GM12878 (cell line): ENCODE results near the gene FGF2.

ENCODE experiments used
- CTCF ChIP-seq, 3 experiments: IDR thresholded peaks in 2 of 3; conservative IDR thresholded peaks in 1 of 3; 2 replicates each; pipeline ENCODE4 v1.5.1; 2011; ENCODE audit warnings: low read depth in 3 of 3, low read length in 3 of 3, mild to moderate bottlenecking in 3 of 3, control low read depth in 2 of 3, moderate library complexity in 2 of 3, inconsistent platforms in 1 of 3, mixed read lengths in 1 of 3; ENCODE audit not compliant: control insufficient read depth in 2 of 3, insufficient read depth in 1 of 3; ENCODE audit errors: extremely low read depth in 1 of 3
- ESRRA ChIP-seq: IDR thresholded peaks from 2 replicates; pipeline ENCODE4 v1.6.1; 2012; ENCODE audit warnings: mild to moderate bottlenecking, low read length, improper control_type of control experiment
- EZH2 ChIP-seq: IDR thresholded peaks from 2 replicates; pipeline ENCODE4 v1.6.1; 2012; ENCODE audit warnings: low read depth, mild to moderate bottlenecking, control low read depth, inconsistent platforms, low read length, borderline replicate concordance; ENCODE audit not compliant: control insufficient read depth
- JUND ChIP-seq: IDR thresholded peaks from 2 replicates; pipeline ENCODE4 v1.6.1; 2012; ENCODE audit warnings: low read depth, mild to moderate bottlenecking, low read length, improper control_type of control experiment, moderate library complexity
- POLR2A ChIP-seq: IDR thresholded peaks from 2 replicates; pipeline ENCODE4 v1.6.1; 2011; ENCODE audit warnings: low read depth, mild to moderate bottlenecking, low read length

GRCh38 chr4:122793811-122794210 lies 32.8 kb upstream of the FGF2 start:
- TF ChIP-seq POLR2A = no peak
- TF ChIP-seq JUND = no peak
- no peak for TF ChIP-seq CTCF (IDR thresholded peaks at IDR 0.05 in 2 of 3, conservative IDR thresholded peaks at IDR 0.05 in 1 of 3; ENCODE audit: control insufficient read depth in 2 of 3, extremely low read depth in 1 of 3, insufficient read depth in 1 of 3, low read depth in 3 of 3, low read length in 3 of 3)
- TF ChIP-seq ESRRA = no peak
- no peak for TF ChIP-seq EZH2
